ENCODE data around the gene CA5A. TPM values are rescaled to one million over a fixed set of nuclear protein-coding genes. Genes with fewer than 3 reads are reported as not detected.

CA5A gene
- total and polyA plus RNA-seq, 2 of the 13 experiments (the other 11 are each of a cell fraction or from before 2014, with no cell fraction given), result 66.8 to 106 TPM

DNA sequence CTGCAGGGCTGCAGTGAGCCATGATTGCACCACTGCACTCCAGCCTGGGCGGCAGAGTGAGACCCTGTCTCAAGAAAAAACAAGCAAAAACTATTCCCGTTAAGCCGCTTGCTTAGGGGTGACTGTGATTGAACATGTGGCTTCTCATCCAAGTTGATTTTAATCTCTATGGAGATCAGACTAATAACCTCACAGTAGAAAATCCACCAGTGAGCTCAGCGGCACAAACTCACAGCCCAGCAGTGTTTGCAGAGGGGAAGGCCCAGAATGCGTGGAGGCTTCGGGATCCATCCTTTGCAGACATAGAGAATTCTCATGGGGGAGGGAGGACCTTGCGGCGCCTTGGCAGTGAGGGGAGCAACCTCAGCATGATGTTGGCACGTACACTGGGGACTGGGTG lies 22.3 kb upstream of the CA5A start:
- H3K4me3 ChIP-seq (replicated peaks in 1 of 3; ENCODE audit: insufficient read depth in 1 of 3, low read depth in 2 of 3, low read length in 3 of 3), result no peak overlapping the region
- no TSS peak for BruUV-seq (replicated peaks)
- H3K36me3 ChIP-seq (replicated peaks in 1 of 2; ENCODE audit: control insufficient read depth in 1 of 2, insufficient read depth in 2 of 2, low read length in 2 of 2), result peaks cover 6 to 26% of the 10 kb centered on the region in 2 experiments; a peak in 4 of 5 replicates
- ChIA-PET CTCF (ENCODE audit: low intra/inter-chr PET ratio, low total read pairs) (no interaction called here), POLR2A (no interaction called here)
- no peak overlapping the region for H3K9ac ChIP-seq (ENCODE audit: insufficient read depth, low read depth, low read length)
- no peaks in the 10 kb centered on the region for H4K20me1 ChIP-seq (ENCODE audit: insufficient read depth, low read length)
- ATAC-seq (no peak), DNase-seq (ENCODE audit: low spot score) (no peak), FAIRE-seq (no peak)
- H3K27me3 ChIP-seq (ENCODE audit: control insufficient read depth in 1 of 2, insufficient read depth in 2 of 2, low read length in 2 of 2), result no peaks in the 10 kb centered on the region
- H3K4me2 ChIP-seq (ENCODE audit: low read depth, low read length), result no peak overlapping the region
- H3K4me1 ChIP-seq (ENCODE audit: insufficient read depth, low read length), result peaks cover 41% of the 10 kb centered on the region
- 97% methylated on average over 9 of the region's 9 CpGs for WGBS (ENCODE audit: low lambda C conversion rate)
- TF ChIP-seq, protein P1, sequence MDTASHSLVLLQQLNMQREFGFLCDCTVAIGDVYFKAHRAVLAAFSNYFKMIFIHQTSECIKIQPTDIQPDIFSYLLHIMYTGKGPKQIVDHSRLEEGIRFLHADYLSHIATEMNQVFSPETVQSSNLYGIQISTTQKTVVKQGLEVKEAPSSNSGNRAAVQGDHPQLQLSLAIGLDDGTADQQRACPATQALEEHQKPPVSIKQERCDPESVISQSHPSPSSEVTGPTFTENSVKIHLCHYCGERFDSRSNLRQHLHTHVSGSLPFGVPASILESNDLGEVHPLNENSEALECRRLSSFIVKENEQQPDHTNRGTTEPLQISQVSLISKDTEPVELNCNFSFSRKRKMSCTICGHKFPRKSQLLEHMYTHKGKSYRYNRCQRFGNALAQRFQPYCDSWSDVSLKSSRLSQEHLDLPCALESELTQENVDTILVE (CRISPR knock-in tag; IDR thresholded peaks at IDR 0.05), result no peak
- TF ChIP-seq RARG (CRISPR knock-in tag; IDR thresholded peaks at IDR 0.05; ENCODE audit: low read depth), result no peak
- no peak for TF ChIP-seq CHD2 (IDR thresholded peaks at IDR 0.05; ENCODE audit: low read depth, low read length)
- TF ChIP-seq ZNF589 (CRISPR knock-in tag; conservative IDR thresholded peaks at IDR 0.05), result no peak
- no peak for TF ChIP-seq ZNF232 (CRISPR knock-in tag; IDR thresholded peaks at IDR 0.05; ENCODE audit: borderline replicate concordance)
- TF ChIP-seq NFKB2 (CRISPR knock-in tag; IDR thresholded peaks at IDR 0.05; ENCODE audit: borderline replicate concordance), result no peak
- TF ChIP-seq, protein P2, sequence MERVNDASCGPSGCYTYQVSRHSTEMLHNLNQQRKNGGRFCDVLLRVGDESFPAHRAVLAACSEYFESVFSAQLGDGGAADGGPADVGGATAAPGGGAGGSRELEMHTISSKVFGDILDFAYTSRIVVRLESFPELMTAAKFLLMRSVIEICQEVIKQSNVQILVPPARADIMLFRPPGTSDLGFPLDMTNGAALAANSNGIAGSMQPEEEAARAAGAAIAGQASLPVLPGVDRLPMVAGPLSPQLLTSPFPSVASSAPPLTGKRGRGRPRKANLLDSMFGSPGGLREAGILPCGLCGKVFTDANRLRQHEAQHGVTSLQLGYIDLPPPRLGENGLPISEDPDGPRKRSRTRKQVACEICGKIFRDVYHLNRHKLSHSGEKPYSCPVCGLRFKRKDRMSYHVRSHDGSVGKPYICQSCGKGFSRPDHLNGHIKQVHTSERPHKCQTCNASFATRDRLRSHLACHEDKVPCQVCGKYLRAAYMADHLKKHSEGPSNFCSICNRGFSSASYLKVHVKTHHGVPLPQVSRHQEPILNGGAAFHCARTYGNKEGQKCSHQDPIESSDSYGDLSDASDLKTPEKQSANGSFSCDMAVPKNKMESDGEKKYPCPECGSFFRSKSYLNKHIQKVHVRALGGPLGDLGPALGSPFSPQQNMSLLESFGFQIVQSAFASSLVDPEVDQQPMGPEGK (CRISPR knock-in tag; IDR thresholded peaks at IDR 0.05), result no peak
- TF ChIP-seq KDM2A (CRISPR knock-in tag; IDR thresholded peaks at IDR 0.05; ENCODE audit: borderline replicate concordance, low read depth), result no peak
- TF ChIP-seq CHD4 (IDR thresholded peaks at IDR 0.05; ENCODE audit: borderline replicate concordance, low read length), result no peak
- no peak for TF ChIP-seq ZNF564 (CRISPR knock-in tag; IDR thresholded peaks at IDR 0.05)
- no peak for TF ChIP-seq SMAD9 (CRISPR knock-in tag; IDR thresholded peaks at IDR 0.05)
- H3K27ac ChIP-seq (ENCODE audit: extremely low read length, insufficient read depth, low read length), result no peak overlapping the region
- intact Hi-C loops (cut with micrococcal nuclease; ENCODE audit: unreplicated experiment), result no loop called here
- H3K9me3 ChIP-seq (ENCODE audit: low read length), result no peaks in the 10 kb centered on the region
- peaks cover 82% of the 10 kb centered on the region for H3K79me2 ChIP-seq (ENCODE audit: insufficient read depth, low read length)
- in situ Hi-C loops (cut with HindIII; ENCODE audit: extremely low pct_ligation_motif_present, low pct_unique_long_range_greater_than_20kb), result no loop called here
- no peak overlapping the region for H2AFZ ChIP-seq (ENCODE audit: low read length)
